GM12874 (cell line): ENCODE measurements around the gene S100P.

ENCODE experiments used
- TF ChIP-seq, protein P1 (sequence below): IDR thresholded peaks from 2 replicates; pipeline ENCODE4 v1.5.1; 2011; ENCODE audit warnings: low read depth, mild to moderate bottlenecking, control low read depth, low read length, moderate library complexity; ENCODE audit not compliant: insufficient read depth

The S100P gene

DNA sequence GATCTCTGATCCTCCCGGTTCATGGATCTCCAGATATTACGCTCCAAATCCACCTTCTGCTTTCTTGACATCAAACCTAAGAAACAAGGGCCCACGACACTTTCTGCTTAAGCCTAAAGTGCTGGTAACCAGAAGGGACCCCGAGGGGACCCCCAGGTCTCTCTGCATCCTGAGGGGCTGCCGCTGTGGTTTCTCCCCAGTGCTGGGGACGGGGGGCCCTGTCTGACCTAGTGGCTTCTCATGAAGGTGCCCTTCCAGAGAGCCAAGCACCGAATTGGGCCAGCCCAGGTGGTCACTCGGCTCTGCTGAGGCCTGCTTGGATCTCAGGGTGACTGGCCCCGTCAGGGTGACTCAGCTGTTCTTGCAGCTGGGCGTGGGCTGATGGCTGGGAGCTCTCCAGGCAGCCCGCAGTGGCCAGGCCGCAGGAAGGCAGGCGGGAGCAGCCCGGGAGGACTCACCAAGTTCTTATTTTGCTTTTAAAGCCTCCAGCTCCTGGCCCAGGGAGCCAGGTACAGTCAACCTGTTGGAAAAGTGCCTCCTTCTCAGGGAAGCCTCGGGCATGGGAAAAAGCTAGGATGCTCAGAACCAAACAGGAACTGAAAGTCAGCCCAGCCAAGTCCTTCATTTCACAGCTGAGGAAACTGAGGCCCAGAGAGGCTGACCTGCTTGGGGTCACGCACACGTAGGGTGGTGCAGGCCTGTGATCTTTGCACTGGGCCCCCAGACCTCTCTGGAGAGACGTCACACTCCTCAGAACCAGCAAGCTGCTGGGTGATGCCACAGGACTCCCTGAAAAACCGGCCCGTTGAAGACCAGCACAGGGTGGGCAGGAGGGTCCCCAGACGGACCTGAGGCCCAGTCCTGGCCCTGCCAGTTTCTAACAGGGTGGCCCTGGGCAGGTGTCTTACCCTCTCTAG, 39.0 kb downstream of the S100P start:
- TF ChIP-seq, protein P1, sequence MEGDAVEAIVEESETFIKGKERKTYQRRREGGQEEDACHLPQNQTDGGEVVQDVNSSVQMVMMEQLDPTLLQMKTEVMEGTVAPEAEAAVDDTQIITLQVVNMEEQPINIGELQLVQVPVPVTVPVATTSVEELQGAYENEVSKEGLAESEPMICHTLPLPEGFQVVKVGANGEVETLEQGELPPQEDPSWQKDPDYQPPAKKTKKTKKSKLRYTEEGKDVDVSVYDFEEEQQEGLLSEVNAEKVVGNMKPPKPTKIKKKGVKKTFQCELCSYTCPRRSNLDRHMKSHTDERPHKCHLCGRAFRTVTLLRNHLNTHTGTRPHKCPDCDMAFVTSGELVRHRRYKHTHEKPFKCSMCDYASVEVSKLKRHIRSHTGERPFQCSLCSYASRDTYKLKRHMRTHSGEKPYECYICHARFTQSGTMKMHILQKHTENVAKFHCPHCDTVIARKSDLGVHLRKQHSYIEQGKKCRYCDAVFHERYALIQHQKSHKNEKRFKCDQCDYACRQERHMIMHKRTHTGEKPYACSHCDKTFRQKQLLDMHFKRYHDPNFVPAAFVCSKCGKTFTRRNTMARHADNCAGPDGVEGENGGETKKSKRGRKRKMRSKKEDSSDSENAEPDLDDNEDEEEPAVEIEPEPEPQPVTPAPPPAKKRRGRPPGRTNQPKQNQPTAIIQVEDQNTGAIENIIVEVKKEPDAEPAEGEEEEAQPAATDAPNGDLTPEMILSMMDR: no peak

DNA sequence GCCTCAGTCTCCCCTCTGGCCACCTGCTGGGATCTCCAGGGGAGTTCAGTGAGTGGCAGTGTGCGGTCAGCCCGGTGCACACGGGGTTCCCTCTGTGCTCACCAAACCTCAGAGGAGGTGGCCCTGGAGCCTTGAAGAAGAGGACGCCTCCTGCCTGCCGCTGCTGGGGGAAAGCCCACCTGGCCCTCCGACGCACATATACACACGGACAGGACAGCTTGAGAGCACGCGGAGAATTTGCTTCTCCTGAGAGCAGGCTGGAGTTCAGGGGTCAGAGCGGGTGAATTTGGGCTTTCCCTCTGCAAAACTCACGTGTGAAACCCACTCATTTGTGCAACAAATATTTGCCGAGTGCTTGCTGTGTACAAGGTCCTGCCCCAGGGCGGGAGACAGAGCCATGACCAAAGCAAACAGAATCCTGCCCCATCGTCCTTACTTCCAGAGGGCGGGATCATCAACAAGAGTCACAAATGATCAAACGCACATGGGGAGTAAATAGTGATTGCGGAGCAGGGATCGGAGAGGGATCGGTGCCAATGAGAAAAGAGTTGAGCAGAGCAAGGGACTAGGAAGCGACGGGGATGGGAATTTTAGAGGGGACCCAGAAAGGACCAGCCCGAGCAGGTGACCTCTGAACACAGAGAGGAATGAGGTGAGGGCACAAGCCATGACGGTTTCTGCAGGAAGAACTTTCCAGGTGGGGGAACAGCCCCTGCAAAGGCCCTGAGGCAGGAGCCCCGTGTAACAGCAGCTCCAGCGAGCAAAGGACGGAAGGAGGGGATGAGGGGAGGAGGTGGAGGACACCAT, 39.9 kb downstream of the S100P start:
- TF ChIP-seq, protein P1: no peak

DNA sequence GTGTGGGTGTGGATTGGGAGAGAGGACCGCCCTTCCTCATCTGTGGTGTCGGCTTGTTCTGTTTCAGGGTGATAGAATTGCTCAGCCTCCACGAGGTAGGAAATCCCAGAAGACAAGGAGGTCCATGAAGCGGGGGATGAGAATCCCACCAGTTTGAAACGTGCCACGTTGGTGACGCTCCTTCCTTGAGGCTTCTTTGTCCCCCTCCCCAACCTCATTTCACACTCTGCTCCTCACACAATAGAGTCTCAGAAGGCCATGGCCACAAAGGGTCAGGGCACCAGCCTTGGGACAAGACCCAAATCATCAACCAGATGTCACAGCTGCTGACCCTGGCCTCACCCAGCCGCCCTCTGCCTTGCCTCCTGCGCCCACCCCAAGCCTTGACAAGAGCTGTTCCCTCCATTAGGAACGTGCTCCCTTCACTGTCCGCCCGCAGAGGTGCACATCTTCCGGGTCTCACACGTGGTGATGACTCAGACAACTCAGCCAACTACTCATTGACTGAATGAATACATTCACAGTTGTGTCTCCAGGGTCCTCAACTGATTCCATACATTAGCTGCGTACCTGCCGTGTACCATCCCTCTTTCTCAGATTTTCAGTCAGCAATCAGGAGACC, 40.6 kb downstream of the S100P start:
- TF ChIP-seq, protein P1: no peak

DNA sequence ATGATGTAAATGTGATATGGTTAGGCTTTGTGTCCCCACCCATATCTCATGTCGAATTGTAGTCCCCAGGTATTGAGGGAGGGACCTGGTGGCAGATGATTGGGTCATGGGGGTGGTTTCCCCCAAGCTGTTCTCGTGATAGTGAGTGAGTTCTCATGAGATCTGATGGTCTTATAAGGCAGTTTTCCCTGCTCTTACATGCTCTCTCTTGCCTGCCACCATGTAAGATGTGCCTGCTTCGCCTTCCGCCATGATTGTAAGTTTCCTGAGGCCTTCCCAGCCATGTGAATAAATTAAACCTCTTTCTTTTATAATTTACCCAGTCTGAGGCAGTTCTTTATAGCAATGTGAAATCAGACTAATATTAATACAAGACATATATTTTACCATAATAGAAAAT, 46.2 kb downstream of the S100P start:
- TF ChIP-seq, protein P1: no peak

DNA sequence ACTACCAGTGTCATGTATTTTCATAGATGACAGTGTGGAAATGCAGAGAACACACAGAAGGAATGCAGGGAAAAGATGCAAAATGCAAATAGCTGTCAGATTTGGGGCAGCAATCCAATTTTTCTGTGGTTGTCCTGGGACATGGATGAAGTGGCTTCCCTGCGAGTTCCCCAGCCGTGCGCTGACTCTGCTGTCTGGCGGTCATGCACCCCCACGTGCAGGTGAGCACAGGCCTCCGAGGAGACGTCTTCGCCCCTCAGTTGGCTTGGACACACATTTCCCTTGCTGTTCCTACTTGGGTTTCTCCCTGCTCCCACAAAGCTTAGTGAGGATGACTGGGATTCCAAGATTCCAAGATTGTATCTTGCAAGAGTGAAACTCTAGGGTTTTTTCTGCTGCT, 46.7 kb downstream of the S100P start:
- TF ChIP-seq, protein P1: no peak

DNA sequence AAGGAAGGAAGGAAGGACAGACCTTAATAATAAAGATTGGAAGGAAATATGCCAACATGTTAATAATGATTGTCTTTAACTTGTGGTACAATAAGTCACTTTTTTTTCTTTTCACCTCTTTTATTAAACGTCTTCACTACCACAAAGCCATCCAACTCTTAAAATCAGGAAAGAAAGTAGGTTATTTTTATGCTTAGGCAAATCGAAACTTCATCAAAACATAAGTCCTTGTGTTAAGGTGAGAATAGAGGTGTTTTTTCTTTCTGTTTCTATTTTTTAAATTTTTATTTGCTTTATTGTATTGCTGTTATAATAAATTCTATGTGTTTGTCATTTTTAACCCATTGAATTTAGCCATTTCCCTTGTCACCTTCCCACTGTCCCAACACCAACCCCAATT, 48.8 kb downstream of the S100P start:
- TF ChIP-seq, protein P1: no peak

DNA sequence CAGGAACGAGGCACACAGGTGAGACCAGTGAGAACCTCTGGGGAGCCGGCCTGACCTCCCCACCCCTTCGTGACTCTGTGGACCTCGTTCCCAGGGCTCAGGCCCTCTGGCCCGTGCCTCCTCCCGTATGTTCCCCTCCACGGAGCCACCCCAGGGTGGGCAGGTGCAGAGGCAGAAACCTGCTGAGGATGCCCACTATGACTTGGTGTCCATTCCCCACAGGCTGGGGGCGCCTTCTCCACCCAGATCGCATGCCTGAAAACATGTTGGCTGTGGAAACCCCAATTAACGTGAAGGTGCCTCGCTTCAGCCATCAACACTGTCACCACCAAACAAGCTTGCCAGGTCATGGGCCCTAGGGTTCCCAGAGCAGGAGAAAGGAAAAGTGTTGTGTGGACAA, 49.3 kb downstream of the S100P start:
- TF ChIP-seq, protein P1: no peak
